GM12892 (cell line): Measurements from ENCODE around the gene UBAP2L.
"Not testable (repeated sequence)": the region's sequence is repeated elsewhere in the genome, so short reads cannot be mapped to it uniquely, and the experiment has no call there.

ENCODE experiments used
- DNase-seq: peaks from one replicate; pipeline ENCODE4 v3.0.0; 2011; ENCODE audit not compliant: insufficient read length
- FAIRE-seq: peaks from 2 replicates; lab custom pipeline; 2011; peaks lifted over from hg19 to GRCh38; lab: Jason Lieb, UNC
- POLR2A ChIP-seq: IDR thresholded peaks from 2 replicates; pipeline ENCODE4 v1.6.1; 2011; ENCODE audit warnings: low read depth, low read length, control low read depth
- POLR2AphosphoS5 ChIP-seq: IDR thresholded peaks from 2 replicates; pipeline ENCODE4 v1.6.1; 2011; ENCODE audit warnings: low read depth, low read length, control low read depth
- TAF1 ChIP-seq: IDR thresholded peaks from 2 replicates; pipeline ENCODE4 v1.6.1; 2011; ENCODE audit warnings: low read depth, mild to moderate bottlenecking, control low read depth, low read length, borderline replicate concordance

Gene UBAP2L

GRCh38 chr1:154260127-154260526 is 39.4 kb downstream of the UBAP2L start:
- DNase-seq, result no peak
- FAIRE-seq, result no peak
- no peak for TF ChIP-seq TAF1
- no peak for TF ChIP-seq POLR2AphosphoS5
- no peak for TF ChIP-seq POLR2A

DNA sequence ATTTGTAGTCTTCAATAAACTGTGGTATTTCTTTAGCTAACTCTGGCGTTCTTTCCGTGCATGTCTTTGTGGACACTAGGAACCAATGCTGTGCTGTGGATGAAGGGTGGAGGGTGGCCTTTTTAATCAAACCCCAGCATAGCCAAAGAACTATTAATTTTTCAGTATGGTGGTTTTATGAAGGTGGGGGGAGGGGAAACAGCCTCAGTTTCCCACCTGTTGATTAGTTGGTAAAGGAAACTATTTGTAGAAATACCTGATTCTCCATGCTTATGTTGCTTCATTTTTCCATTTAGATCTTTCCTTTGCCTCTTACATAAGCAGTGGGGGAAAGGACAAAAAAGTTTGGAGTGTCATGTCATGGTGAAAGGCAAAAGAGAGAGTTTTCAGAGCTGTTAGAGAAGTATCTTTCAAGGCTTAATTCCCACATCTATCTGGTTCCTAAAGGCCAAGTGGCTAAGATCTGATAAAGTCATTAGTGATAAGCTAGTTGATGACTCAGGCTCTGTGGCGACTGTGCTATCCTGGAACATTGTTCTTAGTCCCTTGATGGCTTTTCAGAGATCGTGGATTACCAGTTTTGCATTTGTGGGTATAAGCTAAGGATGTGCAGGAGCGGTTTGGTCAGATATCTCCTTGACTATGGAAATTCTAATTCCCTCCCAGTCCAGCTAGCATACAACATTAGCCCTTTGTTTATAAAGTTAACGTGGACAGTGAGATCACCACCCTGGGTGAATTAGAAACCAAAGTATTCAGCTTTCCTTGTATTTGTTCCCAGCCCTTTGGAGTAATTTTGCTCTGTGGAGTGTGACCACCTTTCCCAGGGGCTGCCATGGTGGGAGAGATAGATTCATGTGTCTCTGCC is 42.9 kb downstream of the UBAP2L start:
- DNase-seq, result no peak
- TF ChIP-seq POLR2A (no peak), TAF1 (no peak), POLR2AphosphoS5 (no peak; the same call in 1 of the 2 replicates)
- FAIRE-seq, result no peak

DNA sequence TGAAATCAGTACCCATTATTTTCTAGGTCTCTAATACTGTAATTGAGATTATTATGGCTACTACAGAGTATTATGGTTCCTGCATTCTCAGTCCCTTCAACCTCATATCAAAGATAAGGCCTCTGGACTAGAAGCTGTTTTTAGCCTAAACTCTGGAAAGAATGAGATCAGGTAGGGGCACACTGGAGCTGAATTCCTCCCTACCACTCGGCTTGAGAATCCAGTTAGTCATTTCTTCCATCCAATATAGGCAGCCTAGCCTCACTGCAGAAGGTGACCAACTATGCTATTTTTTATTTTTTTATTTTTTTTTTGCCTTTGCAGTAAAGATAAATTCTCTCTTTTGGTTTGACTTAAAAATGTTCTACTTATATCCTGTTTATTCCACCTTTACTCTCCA is 43.7 kb downstream of the UBAP2L start:
- TF ChIP-seq POLR2AphosphoS5 (no peak), POLR2A (no peak), TAF1 (no peak)
- DNase-seq (no peak), FAIRE-seq (no peak)

GRCh38 chr1:154265586-154265985 is 44.8 kb downstream of the UBAP2L start:
- TF ChIP-seq POLR2AphosphoS5 (no peak), POLR2A (no peak), TAF1 (no peak)
- no peak for DNase-seq
- FAIRE-seq, result no peak

GRCh38 chr1:154270833-154271232 is 50.1 kb downstream of the UBAP2L start:
- DNase-seq (no peak), FAIRE-seq (peak; percentile 56)
- no peak for TF ChIP-seq TAF1
- TF ChIP-seq POLR2A, result no peak
- no peak for TF ChIP-seq POLR2AphosphoS5

GRCh38 chr1:154272217-154272998 is 51.7 kb downstream of the UBAP2L start, which contains the start of gene HAX1:
Gene HAX1 (plus strand): TSS chr1:154272629. CDS start chr1:154272724, 95 bp downstream.
- TF ChIP-seq POLR2AphosphoS5 (peak; percentile 59; the same call in 1 of the 2 replicates), TAF1 (peak; percentile 52; the same call in 1 of the 2 replicates), POLR2A (peak; percentile 77)
- DNase-seq (peak; percentile 72), FAIRE-seq (peak; percentile 95)

DNA sequence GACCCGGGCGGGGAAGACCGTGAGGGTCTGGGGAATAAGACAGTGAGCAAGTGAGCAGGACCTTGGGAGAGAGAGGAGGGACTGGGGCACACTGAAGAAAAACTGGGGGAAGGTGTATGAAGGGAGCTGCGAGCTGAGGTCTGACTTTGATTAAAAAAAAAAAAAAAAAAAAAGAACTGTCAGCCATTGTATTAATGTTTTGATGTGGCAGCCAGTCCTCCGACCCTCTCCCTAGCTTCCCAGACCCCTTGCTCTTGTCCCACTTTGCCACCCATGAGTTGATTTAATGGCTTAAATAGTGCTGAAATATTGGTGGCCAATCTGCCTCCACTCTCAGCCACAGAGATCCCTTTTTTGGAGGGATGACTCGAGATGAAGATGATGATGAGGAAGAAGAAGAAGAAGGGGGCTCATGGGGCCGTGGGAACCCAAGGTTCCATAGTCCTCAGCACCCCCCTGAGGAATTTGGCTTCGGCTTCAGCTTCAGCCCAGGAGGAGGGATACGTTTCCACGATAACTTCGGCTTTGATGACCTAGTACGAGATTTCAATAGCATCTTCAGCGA is 52.3 kb downstream of the UBAP2L start:
- FAIRE-seq (peak; percentile 61), DNase-seq (no peak)
- TF ChIP-seq POLR2A, result no peak
- TF ChIP-seq POLR2AphosphoS5, result no peak
- no peak for TF ChIP-seq TAF1

DNA sequence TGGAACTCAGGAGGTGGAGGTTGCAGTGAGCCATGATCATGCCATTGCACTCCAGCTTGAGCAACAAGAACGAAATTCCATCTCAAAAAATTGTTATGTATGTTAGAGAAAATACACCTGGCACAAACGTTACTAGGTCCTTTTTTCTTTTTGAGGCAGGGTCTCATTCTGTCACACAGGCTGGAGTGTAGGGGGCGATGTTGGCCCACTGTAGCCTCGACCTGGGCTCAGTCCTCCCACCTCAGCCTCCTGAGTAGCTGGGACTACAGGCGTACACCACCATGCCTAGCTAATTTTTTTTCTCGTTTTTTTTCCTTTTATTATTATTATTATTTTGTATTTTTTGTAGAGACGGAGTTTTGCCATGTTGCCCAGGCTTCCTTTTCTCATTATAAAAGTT is 56.0 kb downstream of the UBAP2L start:
- DNase-seq, result no peak
- TF ChIP-seq POLR2AphosphoS5, result no peak
- no peak for TF ChIP-seq POLR2A
- no peak for TF ChIP-seq TAF1
- no peak for FAIRE-seq

GRCh38 chr1:154287591-154287990 is 66.8 kb downstream of the UBAP2L start:
- not testable (repeated sequence) for FAIRE-seq

DNA sequence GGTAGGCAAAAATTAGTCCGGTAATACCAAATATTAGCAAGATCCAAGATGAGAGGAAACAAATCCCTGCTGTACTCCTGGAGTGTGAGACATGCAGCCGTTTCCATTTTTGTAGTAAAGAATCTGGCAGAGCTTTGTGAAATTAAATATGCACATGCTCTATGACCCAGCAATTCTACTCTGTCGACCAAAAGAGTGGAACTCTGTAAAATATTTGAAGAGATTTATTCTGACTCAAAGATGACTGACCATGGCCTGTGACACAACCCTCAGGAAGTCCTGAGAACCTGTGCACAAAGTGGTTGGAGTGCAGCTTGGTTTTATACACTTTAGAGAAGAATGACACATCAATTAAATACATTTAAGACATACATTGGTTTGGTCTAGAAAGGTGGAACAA is 67.9 kb downstream of the UBAP2L start:
- FAIRE-seq (no peak), DNase-seq (no peak)
- TF ChIP-seq TAF1, result no peak
- TF ChIP-seq POLR2AphosphoS5, result no peak
- no peak for TF ChIP-seq POLR2A

More at GRCh38 chr1:154287591-154287990, 66.8 kb downstream of the UBAP2L start:
- DNase-seq, result not testable (repeated sequence)

DNA sequence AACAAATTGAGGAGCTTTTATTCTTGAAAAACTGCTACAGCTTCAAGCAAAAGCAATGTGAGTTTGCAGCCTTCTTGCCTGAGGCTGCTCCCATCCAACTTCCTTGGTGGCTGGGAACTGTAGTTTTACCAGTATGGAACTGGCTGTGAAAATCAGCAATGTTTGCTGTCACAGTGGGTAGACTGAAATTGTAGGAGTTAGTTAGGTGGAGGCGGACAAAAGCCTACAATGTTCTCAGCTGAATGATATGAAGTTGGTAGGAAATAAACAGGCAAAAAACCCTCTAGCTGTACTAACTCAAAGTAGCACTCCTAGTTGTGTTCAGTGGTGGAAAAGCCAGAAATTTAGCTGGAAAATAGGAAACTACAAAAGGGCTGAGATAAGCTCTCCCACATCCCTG is 70.2 kb downstream of the UBAP2L start:
- no peak for FAIRE-seq
- DNase-seq, result no peak
- TF ChIP-seq TAF1 (no peak), POLR2A (no peak), POLR2AphosphoS5 (no peak)
